Neural progenitor cell (in vitro differentiated cells): ENCODE measurements around the gene LPIN1.

Experiments
- CTCF ChIP-seq: fragments of 200-600 bp; sonication (generic); IDR thresholded peaks from 2 replicates; pipeline ENCODE4 v1.5.1; 2017; ENCODE audit warnings: antibody characterized with exemption, mild to moderate bottlenecking
- EZH2phosphoT487 ChIP-seq: fragments of 200-600 bp; sonication (generic); IDR thresholded peaks from 2 replicates; pipeline ENCODE4 v1.6.1; 2017; ENCODE audit warnings: antibody characterized with exemption

- TF ChIP-seq EZH2phosphoT487: no peak
- no peak for TF ChIP-seq CTCF
Observed at GRCh38 chr2:11746807-11747459, 501 bp downstream of the LPIN1 start.
